Mucosa of descending colon (tissue), 3 donors: ENCODE results near the gene TNFAIP8L1. TPM values are rescaled to one million over a fixed set of nuclear protein-coding genes. Genes with fewer than 3 reads are reported as not detected.

ENCODE experiments used
- ATAC-seq: fragments of 200-7000 bp; cut with Tn5 transposase; one replicate; pipeline ENCODE4 v1.9.1; 2020; ENCODE audit warnings: mild to moderate bottlenecking, moderate library complexity
- DNase-seq, 3 donors: peaks; one replicate each; pipeline ENCODE4 v3.0.0-alpha.2; 2020
- H3K36me3 ChIP-seq: fragments of 200-600 bp; one replicate; pipeline ENCODE4 v1.8.0; 2021; ENCODE audit warnings: low read depth, mild to moderate bottlenecking
- H3K4me1 ChIP-seq: fragments of 200-600 bp; one replicate; pipeline ENCODE4 v1.8.0; 2021; ENCODE audit warnings: low read depth, mild to moderate bottlenecking
- H3K4me3 ChIP-seq: fragments of 200-600 bp; one replicate; pipeline ENCODE4 v1.8.0; 2021; ENCODE audit warnings: mild to moderate bottlenecking
- H3K9me3 ChIP-seq: fragments of 200-600 bp; one replicate; pipeline ENCODE4 v1.8.0; 2021; ENCODE audit warnings: mild to moderate bottlenecking
- intact Hi-C, 2 donors: fragments of 100-400 bp; cut with DNase I in 1 of 2; cut with micrococcal nuclease in 1 of 2; formaldehyde crosslinking; loops; one replicate each; pipeline versions ENCODE4 v1.11.0 to v1.11.1; 2022; cut with DNase I, micrococcal nuclease
- total RNA-seq, 3 donors: library from RNA; stranded (reverse); fragmentation: NEBNext Ultra II Directional in 2 of 3; extraction: Animal tissue kit (Norgen Biotek cat#: 25700) in 2 of 3; gene quantifications; one replicate each; pipeline versions ENCODE4 v1.2.1 to v1.2.4, GENCODE V29; 2021 to 2023
- TF ChIP-seq, protein P1 (sequence below): fragments of 200-600 bp; IDR thresholded peaks from one replicate; pipeline ENCODE4 v1.8.0; 2022; ENCODE audit warnings: antibody characterized with exemption, mild to moderate bottlenecking
- donor health status: DM: no; HTN: no; CAD: no; lungs with moderate emphysema.
- donor health status: DM: no; HTN: no; CAD: no.
- donor health status: DM: no; HTN: yes; CAD: no.

TNFAIP8L1 gene
- total RNA-seq, 3 donors from 2014 or later: 5.1 to 47.6 (median 10.7) TPM

DNA sequence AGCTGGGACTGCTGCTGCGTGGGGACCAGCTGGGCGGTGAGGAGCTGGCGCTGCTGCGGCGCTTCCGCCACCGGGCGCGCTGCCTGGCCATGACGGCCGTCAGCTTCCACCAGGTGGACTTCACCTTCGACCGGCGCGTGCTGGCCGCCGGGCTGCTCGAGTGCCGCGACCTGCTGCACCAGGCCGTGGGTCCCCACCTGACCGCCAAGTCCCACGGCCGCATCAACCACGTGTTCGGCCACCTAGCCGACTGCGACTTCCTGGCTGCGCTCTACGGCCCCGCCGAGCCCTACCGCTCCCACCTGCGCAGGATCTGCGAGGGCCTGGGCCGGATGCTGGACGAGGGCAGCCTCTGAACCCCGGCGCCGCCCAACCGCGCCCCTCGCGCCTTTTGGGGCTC lies 12.8 kb downstream of the TNFAIP8L1 start:
- Histone ChIP-seq H3K4me3 (no peak overlapping the region), H3K36me3 (no peaks in the 10 kb centered on the region), H3K9me3 (no peaks in the 10 kb centered on the region), H3K4me1 (no peaks in the 10 kb centered on the region)
- no peak for ATAC-seq
- DNase-seq: no peak
- TF ChIP-seq, protein P1, sequence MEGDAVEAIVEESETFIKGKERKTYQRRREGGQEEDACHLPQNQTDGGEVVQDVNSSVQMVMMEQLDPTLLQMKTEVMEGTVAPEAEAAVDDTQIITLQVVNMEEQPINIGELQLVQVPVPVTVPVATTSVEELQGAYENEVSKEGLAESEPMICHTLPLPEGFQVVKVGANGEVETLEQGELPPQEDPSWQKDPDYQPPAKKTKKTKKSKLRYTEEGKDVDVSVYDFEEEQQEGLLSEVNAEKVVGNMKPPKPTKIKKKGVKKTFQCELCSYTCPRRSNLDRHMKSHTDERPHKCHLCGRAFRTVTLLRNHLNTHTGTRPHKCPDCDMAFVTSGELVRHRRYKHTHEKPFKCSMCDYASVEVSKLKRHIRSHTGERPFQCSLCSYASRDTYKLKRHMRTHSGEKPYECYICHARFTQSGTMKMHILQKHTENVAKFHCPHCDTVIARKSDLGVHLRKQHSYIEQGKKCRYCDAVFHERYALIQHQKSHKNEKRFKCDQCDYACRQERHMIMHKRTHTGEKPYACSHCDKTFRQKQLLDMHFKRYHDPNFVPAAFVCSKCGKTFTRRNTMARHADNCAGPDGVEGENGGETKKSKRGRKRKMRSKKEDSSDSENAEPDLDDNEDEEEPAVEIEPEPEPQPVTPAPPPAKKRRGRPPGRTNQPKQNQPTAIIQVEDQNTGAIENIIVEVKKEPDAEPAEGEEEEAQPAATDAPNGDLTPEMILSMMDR: no peak
- intact Hi-C loops: no loop called here

DNA sequence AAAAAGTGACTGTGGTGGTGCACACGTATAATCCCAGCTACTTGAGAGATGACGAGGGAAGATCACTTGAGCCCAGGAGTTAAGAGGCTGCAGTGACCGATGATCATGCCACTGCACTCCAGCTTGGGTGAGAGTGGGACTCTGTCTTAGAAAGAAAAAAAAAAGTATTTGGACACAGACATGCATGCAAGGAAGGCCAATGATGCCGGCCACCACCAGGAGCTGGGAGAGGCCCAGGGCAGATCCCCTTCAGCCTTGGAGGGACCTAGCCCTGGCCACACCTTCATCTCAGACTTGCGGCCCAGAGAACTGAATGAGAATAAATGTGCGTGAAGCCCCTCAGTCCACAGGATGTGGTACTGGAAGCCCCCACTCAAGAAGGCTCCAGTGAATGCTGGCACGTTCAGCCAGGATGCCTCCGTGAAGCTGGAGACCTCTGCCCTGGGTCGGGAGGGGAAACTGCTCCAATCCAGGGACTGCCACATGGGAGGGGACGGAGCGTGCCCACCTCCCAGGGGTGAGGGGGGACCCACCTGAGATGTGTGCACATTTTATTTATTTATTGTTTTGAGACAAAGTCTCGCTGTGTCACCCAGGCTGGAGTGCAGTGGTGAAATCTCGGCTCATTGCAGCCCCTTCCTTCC lies 14.6 kb downstream of the TNFAIP8L1 start:
- intact Hi-C loops: no loop called here
- DNase-seq: no peak
- no peaks in the 10 kb centered on the region for H3K36me3 ChIP-seq
- H3K9me3 ChIP-seq: peaks cover 3% of the 10 kb centered on the region
- ATAC-seq: no peak
- H3K4me1 ChIP-seq: no peaks in the 10 kb centered on the region
- no peak overlapping the region for H3K4me3 ChIP-seq
- TF ChIP-seq, protein P1: no peak

DNA sequence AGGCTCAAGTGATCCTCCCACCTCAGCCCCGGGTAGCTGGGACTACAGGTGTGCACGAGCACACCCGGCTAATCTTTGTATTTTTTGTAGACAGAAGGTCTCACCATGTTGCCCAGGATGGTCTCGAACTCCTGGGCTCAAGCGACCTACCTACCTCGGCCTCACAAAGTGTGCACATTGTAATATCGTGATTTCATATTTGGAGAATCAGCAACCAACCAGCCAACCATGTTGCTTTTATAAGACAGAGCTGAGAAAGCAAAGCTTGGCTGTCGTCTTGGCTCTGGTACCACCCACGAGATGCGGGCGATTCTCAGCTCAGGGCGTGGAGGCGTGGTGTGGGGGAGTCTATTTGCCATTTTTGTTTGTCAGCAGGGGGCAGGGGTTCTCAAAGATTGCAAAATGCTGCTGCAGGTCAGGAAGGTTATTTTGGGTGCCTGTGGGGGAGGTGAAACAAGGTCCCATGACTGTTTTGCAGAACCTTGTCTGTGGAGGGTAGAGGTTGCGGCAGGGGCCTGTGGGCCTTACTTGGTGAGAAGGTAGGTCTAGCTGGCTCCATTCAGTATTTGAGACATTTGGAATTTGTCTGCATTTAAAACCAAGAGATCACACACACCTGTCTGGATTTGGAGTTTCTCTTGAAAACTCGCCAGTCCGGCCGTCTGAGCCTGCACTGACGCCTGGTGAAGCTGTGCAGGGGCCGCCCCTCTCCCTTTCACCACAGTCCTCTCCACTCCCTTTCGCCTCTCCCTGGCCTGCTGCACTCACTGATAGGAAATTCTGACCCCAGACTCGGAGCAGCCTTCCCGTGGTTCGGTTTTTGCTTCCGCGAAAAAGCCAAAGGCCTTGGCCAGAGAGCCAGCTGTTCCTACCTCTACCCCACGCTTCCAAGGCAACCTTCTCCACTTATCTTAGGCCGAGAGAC lies 15.4 kb downstream of the TNFAIP8L1 start:
- TF ChIP-seq, protein P1: no peak
- no peak for ATAC-seq
- H3K9me3 ChIP-seq: peaks cover 3% of the 10 kb centered on the region
- DNase-seq: no peak
- no peak overlapping the region for H3K4me3 ChIP-seq
- intact Hi-C loops: no loop called here
- no peaks in the 10 kb centered on the region for H3K36me3 ChIP-seq
- H3K4me1 ChIP-seq: no peaks in the 10 kb centered on the region

DNA sequence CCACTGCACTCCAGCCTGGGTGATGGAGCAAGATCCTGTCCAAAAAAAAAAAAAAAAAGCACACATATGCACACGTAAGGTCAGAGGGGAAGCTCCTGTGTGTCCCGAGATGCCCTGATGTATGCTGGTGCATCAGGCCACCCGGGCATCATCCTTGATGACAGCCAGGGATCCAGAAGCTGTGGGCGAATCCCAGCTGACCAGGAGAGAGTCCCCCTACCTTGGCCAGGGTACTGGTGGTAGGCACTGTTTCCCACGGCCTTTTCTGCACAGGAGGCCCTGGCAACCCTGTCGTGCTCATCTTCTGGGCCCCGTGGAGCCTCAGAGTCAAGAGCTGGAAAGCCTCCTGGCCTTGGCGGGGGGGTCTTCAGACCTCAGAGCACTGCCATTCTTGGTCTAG lies 16.8 kb downstream of the TNFAIP8L1 start:
- Histone ChIP-seq H3K9me3 (peaks cover 3% of the 10 kb centered on the region), H3K36me3 (no peaks in the 10 kb centered on the region), H3K4me3 (no peak overlapping the region), H3K4me1 (no peaks in the 10 kb centered on the region)
- no peak for DNase-seq
- intact Hi-C loops: no loop called here
- TF ChIP-seq, protein P1: no peak
- ATAC-seq: no peak

DNA sequence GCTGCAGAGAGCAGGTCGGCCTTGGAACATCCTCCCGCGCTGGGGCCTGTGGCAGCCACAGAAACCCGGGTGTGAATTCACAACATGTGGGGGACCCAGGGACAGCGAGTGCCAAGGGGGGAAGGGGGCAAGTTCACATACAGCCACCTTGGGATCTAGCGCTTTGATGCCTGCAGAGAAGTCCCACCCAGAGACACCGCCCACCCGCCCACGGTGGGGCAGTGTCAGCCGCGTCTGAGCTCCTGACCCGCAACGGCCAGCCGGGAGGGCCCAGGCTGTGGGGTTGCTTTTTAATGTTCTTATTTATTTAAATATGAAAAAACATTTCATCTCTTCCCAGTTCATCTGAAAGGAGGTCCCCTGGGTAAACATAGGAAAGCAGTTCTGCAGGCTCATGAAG lies 17.9 kb downstream of the TNFAIP8L1 start:
- ATAC-seq: no peak
- no peaks in the 10 kb centered on the region for H3K36me3 ChIP-seq
- H3K9me3 ChIP-seq: peaks cover 3% of the 10 kb centered on the region
- no peak for DNase-seq
- TF ChIP-seq, protein P1: no peak
- intact Hi-C loops: no loop called here
- H3K4me3 ChIP-seq: no peak overlapping the region
- no peaks in the 10 kb centered on the region for H3K4me1 ChIP-seq
